ENCODE measurements around the gene SPARC.

SPARC gene

GRCh38 chr5:151612689-151613427, 73.9 kb downstream of the SPARC start:
- H3K36me3 ChIP-seq (ENCODE audit: control insufficient read depth, insufficient read depth, low read length) = no peaks in the 10 kb centered on the region
- H3K9me3 ChIP-seq (ENCODE audit: control insufficient read depth, insufficient read depth, low read length) = no peaks in the 10 kb centered on the region
- H3K27me3 ChIP-seq (ENCODE audit: control insufficient read depth, insufficient read depth, low read length) = no peaks in the 10 kb centered on the region
- H3K4me3 ChIP-seq (ENCODE audit: low read length) = no peak overlapping the region
- H3K27ac ChIP-seq (ENCODE audit: low read length) = no peak overlapping the region
- no peak for DNase-seq (ENCODE audit: low read depth, low spot score)
- no peaks in the 10 kb centered on the region for H3K4me1 ChIP-seq (ENCODE audit: control insufficient read depth, insufficient read depth, low read length)
- 100% methylated on average over 2 of the region's 8 CpGs for WGBS (ENCODE audit: insufficient coverage, insufficient read length)

GRCh38 chr5:151611127-151611775, 75.5 kb downstream of the SPARC start:
- H3K9me3 ChIP-seq (ENCODE audit: control insufficient read depth, insufficient read depth, low read length) = no peaks in the 10 kb centered on the region
- H3K4me3 ChIP-seq (ENCODE audit: low read length) = no peak overlapping the region
- DNase-seq (ENCODE audit: low read depth, low spot score) = no peak
- H3K4me1 ChIP-seq (ENCODE audit: control insufficient read depth, insufficient read depth, low read length) = no peaks in the 10 kb centered on the region
- no peak overlapping the region for H3K27ac ChIP-seq (ENCODE audit: low read length)
- no peaks in the 10 kb centered on the region for H3K36me3 ChIP-seq (ENCODE audit: control insufficient read depth, insufficient read depth, low read length)
- no peaks in the 10 kb centered on the region for H3K27me3 ChIP-seq (ENCODE audit: control insufficient read depth, insufficient read depth, low read length)
- WGBS (ENCODE audit: insufficient coverage, insufficient read length) = no CpG with 5 or more reads among the region's 8 CpGs

Data from iPS DF 6.9 (cell line).